NCI-H82 (cell line): ENCODE data around the gene NMNAT1.
"Not testable (repeated sequence)": the region's sequence is repeated elsewhere in the genome, so short reads cannot be mapped to it uniquely, and the experiment has no call there.

Source experiments
- DNase-seq: peaks from one replicate; lab custom pipeline; 2025; lab: John Stamatoyannopoulos, UW

The NMNAT1 gene

GRCh38 chr1:9942939-9943788 lies at the start of gene NMNAT1, which contains the start of gene LZIC:
NMNAT1 (plus strand) TSS chr1:9943475; CDS start chr1:9972074, 28,599 bp downstream.
LZIC (minus strand) TSS chr1:9943391; CDS start chr1:9936619, 6,772 bp downstream.
- DNase-seq: peak; percentile 96

DNA sequence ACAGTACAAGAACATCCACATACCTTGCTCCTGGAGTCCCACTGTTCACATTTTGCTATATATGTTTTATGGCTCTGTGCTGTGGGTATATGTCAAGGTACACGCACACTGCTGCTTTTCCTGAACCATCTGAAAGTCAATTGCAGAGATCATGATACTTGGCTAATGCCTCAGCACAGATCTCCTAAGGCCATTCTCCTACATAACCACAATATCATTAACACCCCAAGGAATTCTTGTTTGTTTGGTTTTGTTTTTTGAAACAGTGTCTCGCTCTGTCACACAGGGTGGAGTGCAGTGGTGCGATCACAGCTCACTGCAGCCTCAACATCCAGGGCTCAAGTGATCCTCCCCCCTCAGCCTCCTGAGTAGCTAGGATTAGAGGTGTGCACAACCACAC lies 49.2 kb upstream of the NMNAT1 start:
- no peak for DNase-seq

GRCh38 chr1:9900142-9901043 lies 42.9 kb upstream of the NMNAT1 start:
- peak; percentile 48 for DNase-seq

DNA sequence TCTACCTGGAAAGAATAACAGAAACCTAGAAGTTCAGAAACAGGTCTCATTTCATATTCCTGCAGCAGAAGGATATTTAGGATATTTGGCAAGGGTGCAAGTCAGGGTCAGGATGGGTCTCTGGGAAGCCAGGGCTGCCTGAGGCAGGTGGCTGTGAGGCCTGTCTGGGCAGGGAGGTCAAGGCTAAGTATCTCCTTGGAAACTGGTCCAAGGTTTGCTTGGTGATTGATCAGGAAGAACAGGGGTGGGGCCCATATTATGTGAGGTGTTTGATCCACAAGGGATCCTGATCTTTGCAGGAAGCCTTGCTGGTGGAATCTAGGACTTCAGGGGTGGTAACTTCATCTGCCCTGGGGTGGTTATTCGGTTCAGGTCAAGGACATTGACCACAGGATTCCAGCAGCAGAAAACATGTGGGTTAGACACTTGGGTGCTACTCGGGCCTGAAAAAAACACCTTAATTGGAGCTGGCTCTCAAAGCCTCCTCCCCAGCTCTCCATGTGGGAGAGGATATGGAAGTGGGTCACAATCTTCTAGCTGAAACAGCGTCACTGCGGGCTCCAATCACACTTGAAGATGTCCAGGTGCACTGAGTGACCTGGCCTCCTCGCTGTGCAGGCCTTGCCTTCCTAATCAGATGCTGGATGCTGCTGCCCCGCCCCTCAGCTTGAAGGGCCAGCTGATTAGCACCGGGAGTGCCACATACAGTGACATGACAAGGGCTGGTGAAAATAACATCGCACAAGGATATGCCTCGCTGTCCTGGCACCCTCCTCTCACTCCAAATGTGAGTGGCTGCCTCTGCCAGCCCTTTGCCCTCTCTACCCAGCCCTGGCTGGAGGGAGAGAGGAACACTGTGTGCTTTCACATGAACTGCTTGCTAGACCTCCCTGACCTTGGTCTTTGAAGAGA lies 41.9 kb upstream of the NMNAT1 start:
- no peak for DNase-seq

DNA sequence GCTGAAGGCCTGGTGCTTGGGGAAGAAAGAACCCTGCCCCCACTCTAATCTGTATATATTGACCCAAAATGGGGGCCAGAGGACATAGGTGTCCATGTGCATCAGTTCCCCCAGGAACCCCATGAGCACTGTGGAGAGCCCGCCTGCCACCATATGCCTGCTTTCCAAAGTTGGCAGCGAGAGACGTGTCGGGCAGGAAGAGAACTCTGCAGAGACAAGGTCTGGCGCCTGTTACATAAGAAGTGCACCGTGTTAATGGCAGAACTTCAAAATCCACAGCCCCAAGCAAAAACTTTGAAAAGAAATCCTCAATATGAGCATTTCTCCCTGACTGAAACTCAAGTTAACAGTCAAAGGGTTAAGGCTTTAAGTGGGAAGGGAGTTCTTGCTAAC lies 41.2 kb upstream of the NMNAT1 start:
- DNase-seq: no peak

GRCh38 chr1:9903801-9904527 lies 39.3 kb upstream of the NMNAT1 start:
- DNase-seq: no peak

DNA sequence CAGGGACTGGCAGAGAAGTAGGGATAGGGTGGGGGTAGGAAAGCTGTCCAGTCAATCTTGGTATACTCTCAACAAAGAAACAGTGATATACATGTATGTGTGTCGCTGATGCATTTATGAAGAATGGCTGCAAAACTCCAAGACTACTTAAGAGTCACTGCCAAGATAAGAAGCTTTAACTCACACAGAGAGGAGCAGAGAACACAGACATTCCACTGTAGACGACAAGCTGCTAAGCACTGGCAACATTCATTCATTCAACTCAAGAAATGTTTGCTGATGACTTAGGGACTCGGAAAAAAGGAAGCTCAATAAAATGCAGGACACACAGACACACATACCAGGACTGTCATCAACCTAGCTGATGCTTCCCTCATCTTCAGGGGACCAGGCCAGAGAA lies 38.7 kb upstream of the NMNAT1 start:
- DNase-seq: no peak

- DNase-seq: no peak
These were observed 38.3 kb upstream of the NMNAT1 start for GRCh38 chr1:9905010-9905409.

GRCh38 chr1:9906466-9906865 lies 36.8 kb upstream of the NMNAT1 start:
- no peak for DNase-seq

- no peak for DNase-seq
These were observed 35.8 kb upstream of the NMNAT1 start for GRCh38 chr1:9907441-9907840.

GRCh38 chr1:9908871-9909233 lies 34.4 kb upstream of the NMNAT1 start:
- DNase-seq: no peak

GRCh38 chr1:9909234-9910046 lies 33.8 kb upstream of the NMNAT1 start:
- peak; percentile 54 for DNase-seq

- DNase-seq: no peak
These were observed 33.2 kb upstream of the NMNAT1 start, which contains the start of gene CTNNBIP1 for GRCh38 chr1:9910076-9910422. CTNNBIP1 (minus strand) TSS chr1:9910269; CDS start chr1:9872064, 38,205 bp downstream.

DNA sequence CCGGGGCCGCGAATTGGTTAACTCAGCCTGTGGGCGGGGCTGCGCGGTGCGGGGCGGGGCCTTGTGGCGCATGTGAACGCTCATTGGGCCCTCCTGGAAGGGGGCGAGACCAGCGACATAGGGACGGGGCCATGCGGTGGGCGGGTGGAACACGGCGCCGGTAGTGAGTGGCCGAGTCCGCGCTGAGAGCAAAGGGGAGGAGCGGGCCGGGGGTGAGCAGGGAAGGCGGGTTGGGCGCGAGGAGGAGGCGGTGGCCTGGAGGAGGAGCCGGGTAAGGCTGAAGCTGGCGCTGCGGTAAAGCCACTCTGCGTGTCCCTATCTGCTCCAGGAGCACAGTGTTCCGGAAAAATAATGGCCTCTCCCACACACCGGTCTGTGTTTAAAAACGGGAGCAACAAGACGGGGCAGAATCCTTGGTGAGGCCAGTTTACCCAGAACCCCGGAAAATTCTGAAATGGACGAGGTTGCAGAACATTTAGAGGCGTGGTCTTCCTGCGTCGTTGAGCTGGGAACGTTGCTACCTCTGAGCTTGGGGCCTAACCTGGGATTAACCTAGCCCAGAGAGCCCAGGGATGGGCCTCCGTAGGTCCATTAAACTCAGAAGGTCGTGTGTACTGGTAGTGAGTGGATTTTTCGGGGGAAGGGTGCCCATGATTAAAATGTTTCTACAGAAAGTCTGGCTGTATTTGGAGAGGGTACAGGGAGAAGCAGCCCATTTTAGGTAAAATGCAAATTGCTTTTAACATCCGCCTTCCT lies 32.7 kb upstream of the NMNAT1 start:
- peak; percentile 100 for DNase-seq

GRCh38 chr1:9912264-9912936 lies 30.9 kb upstream of the NMNAT1 start:
- no peak for DNase-seq

GRCh38 chr1:9914610-9914937 lies 28.7 kb upstream of the NMNAT1 start:
- no peak for DNase-seq

- DNase-seq: no peak
These were observed 26.8 kb upstream of the NMNAT1 start for GRCh38 chr1:9916452-9916851.

GRCh38 chr1:9917495-9917894 lies 25.8 kb upstream of the NMNAT1 start:
- DNase-seq: not testable (repeated sequence)

- DNase-seq: no peak
These were observed 25.4 kb upstream of the NMNAT1 start for GRCh38 chr1:9917901-9918300.
